ENCODE results near the gene TAF1B. TPM values are rescaled to one million over a fixed set of nuclear protein-coding genes. Genes with fewer than 3 reads are reported as not detected.
A peak's percentile ranks its signal among the peaks of the same experiment; 100 is the strongest.

Gene TAF1B
- total RNA-seq, 1 experiment from 2014 or later, result 29.9 TPM

DNA sequence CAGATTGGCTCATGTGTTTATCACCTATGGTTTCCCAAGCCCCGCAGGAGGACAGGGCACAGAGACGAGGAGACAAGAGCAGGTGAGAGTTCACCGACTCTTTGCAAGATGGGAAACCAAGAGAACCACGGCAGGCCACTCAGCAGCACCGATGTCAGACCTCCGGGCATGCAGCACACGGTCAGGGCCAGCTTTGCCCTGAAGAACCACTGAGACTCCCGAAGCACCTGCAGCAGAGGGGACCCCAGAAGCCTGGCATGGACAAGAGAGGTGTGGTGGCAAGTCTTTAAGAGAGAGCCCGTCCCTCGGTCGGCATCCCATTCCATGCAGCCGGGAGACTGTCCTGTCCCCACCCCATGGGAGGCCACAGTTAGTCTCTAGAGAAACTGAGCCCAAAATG lies 36.6 kb upstream of the TAF1B start:
- H3K4ac ChIP-seq (ENCODE audit: low read depth, low read length), result no peak overlapping the region
- H2AFZ ChIP-seq (ENCODE audit: low read length), result no peak overlapping the region
- H4K20me1 ChIP-seq (ENCODE audit: control insufficient read depth, insufficient read depth, insufficient read length), result no peaks in the 10 kb centered on the region
- WGBS (ENCODE audit: extremely low coverage, insufficient read length, low lambda C conversion rate), result no CpG with 5 or more reads among the region's 12 CpGs
- no peak overlapping the region for H3T11ph ChIP-seq (ENCODE audit: low read length)
- H2AK5ac ChIP-seq (ENCODE audit: insufficient read length, low read length), result no peak overlapping the region
- H3K9me3 ChIP-seq (ENCODE audit: control insufficient read depth, low read depth, low read length), result no peaks in the 10 kb centered on the region
- no peak overlapping the region for H2BK15ac ChIP-seq (ENCODE audit: low read depth, low read length)
- H4K5ac ChIP-seq (ENCODE audit: insufficient read length, low read depth, low read length), result no peak overlapping the region
- H3K4me3 Mint-ChIP-seq, result no peak overlapping the region
- H3K4me1 Mint-ChIP-seq, result peaks cover 3 to 5% of the 10 kb centered on the region in 2 experiments; a peak in 3 of 4 replicates
- H2BK120ac ChIP-seq (ENCODE audit: low read depth, low read length, poor library complexity, severe bottlenecking), result no peak overlapping the region
- no peaks in the 10 kb centered on the region for H3K79me2 ChIP-seq (ENCODE audit: insufficient read depth, low read length)
- no peaks in the 10 kb centered on the region for H3K79me1 ChIP-seq (ENCODE audit: insufficient read depth, low read depth, low read length, poor library complexity, severe bottlenecking)
- H3K4me2 ChIP-seq (ENCODE audit: insufficient read depth, insufficient read length, low read length), result no peak overlapping the region
- no peak overlapping the region for H3K18ac ChIP-seq (ENCODE audit: insufficient read length, low read depth, low read length)
- no peak overlapping the region for H4K91ac ChIP-seq (ENCODE audit: insufficient read length, low read depth, low read length)
- no peak overlapping the region for H4K8ac ChIP-seq (replicated peaks; ENCODE audit: insufficient read length, low read depth, low read length)
- no peaks in the 10 kb centered on the region for H3K36me3 Mint-ChIP-seq (ENCODE audit: insufficient read depth in 1 of 3, low read depth in 3 of 3)
- H3K27ac ChIP-seq (ENCODE audit: insufficient read length, low read depth, low read length), result no peak overlapping the region
- no peaks in the 10 kb centered on the region; a peak in 1 of 5 replicates for H3K9me3 Mint-ChIP-seq
- TF ChIP-seq CTCF (conservative IDR thresholded peaks at IDR 0.05), result no peak
- no peaks in the 10 kb centered on the region for H3K23me2 ChIP-seq (ENCODE audit: insufficient read length, low read depth, low read length, poor library complexity, severe bottlenecking)
- peak overlapping the region in 1 of 3 experiments; percentile 88; a peak in 2 of 7 replicates for H3K27ac Mint-ChIP-seq
- no peaks in the 10 kb centered on the region; the same call in 1 of the 2 replicates for H3K27me3 Mint-ChIP-seq (ENCODE audit: low read depth)
- H3K27me3 ChIP-seq (ENCODE audit: insufficient read depth, low read length), result no peaks in the 10 kb centered on the region
- no peak overlapping the region for H3K56ac ChIP-seq (ENCODE audit: insufficient read length, low read depth, low read length)
- no peak overlapping the region for H2BK5ac ChIP-seq (ENCODE audit: insufficient read length, low read length)
- no peak overlapping the region for H3K14ac ChIP-seq (ENCODE audit: insufficient read depth, low read length)
- H3K9ac ChIP-seq (ENCODE audit: extremely low read depth, insufficient read length, low read length), result no peak overlapping the region
- no peak overlapping the region for H3K23ac ChIP-seq (ENCODE audit: insufficient read length, low read depth, low read length)
- no peaks in the 10 kb centered on the region for H3K4me1 ChIP-seq (ENCODE audit: insufficient read depth, low read length)
- no peak overlapping the region for H2BK20ac ChIP-seq (ENCODE audit: low read depth, low read length, poor library complexity, severe bottlenecking)
- no peak for DNase-seq
- H2BK12ac ChIP-seq (ENCODE audit: insufficient read length, low read depth, low read length), result no peak overlapping the region
